Measurements from ENCODE around the gene NOS1AP.
"Not testable (repeated sequence)": the region's sequence is repeated elsewhere in the genome, so short reads cannot be mapped to it uniquely, and the experiment has no call there.

NOS1AP gene

GRCh38 chr1:162186406-162186805 lies 116.9 kb downstream of the NOS1AP start:
- DNase-seq = no peak
- H3K36me3 Mint-ChIP-seq (ENCODE audit: low read depth) = no peaks in the 10 kb centered on the region
- no peak overlapping the region for H3K4me3 Mint-ChIP-seq
- H3K27ac Mint-ChIP-seq = no peak overlapping the region
- H3K27me3 Mint-ChIP-seq = peaks cover 11% of the 10 kb centered on the region
- H3K4me1 Mint-ChIP-seq (ENCODE audit: low read depth) = no peaks in the 10 kb centered on the region
- no peaks in the 10 kb centered on the region for H3K9me3 Mint-ChIP-seq

GRCh38 chr1:162187687-162188276 lies 118.3 kb downstream of the NOS1AP start:
- H3K4me3 Mint-ChIP-seq = no peak overlapping the region
- H3K4me1 Mint-ChIP-seq (ENCODE audit: low read depth) = no peaks in the 10 kb centered on the region
- H3K27ac Mint-ChIP-seq = no peak overlapping the region
- H3K36me3 Mint-ChIP-seq (ENCODE audit: low read depth) = no peaks in the 10 kb centered on the region
- peaks cover 6% of the 10 kb centered on the region for H3K27me3 Mint-ChIP-seq
- H3K9me3 Mint-ChIP-seq = no peaks in the 10 kb centered on the region
- no peak for DNase-seq

- H3K4me3 Mint-ChIP-seq = no peak overlapping the region
- DNase-seq = no peak
- H3K36me3 Mint-ChIP-seq (ENCODE audit: low read depth) = no peaks in the 10 kb centered on the region
- no peaks in the 10 kb centered on the region for H3K4me1 Mint-ChIP-seq (ENCODE audit: low read depth)
- peaks cover 5% of the 10 kb centered on the region for H3K27me3 Mint-ChIP-seq
- no peaks in the 10 kb centered on the region for H3K9me3 Mint-ChIP-seq
- no peak overlapping the region for H3K27ac Mint-ChIP-seq
Observed at GRCh38 chr1:162189345-162189744, 119.9 kb downstream of the NOS1AP start.

GRCh38 chr1:162191396-162192305 lies 122.2 kb downstream of the NOS1AP start:
- H3K9me3 Mint-ChIP-seq = no peaks in the 10 kb centered on the region
- H3K4me3 Mint-ChIP-seq = no peak overlapping the region
- H3K4me1 Mint-ChIP-seq (ENCODE audit: low read depth) = no peaks in the 10 kb centered on the region
- DNase-seq = no peak
- peaks cover 10% of the 10 kb centered on the region for H3K27me3 Mint-ChIP-seq
- H3K36me3 Mint-ChIP-seq (ENCODE audit: low read depth) = no peaks in the 10 kb centered on the region
- H3K27ac Mint-ChIP-seq = no peak overlapping the region

GRCh38 chr1:162192306-162192678 lies 122.8 kb downstream of the NOS1AP start:
- no peak overlapping the region for H3K27ac Mint-ChIP-seq

GRCh38 chr1:162192763-162193162 lies 123.3 kb downstream of the NOS1AP start:
- no peak overlapping the region for H3K27ac Mint-ChIP-seq
- no peak overlapping the region for H3K4me3 Mint-ChIP-seq
- H3K9me3 Mint-ChIP-seq = no peaks in the 10 kb centered on the region
- no peaks in the 10 kb centered on the region for H3K4me1 Mint-ChIP-seq (ENCODE audit: low read depth)
- H3K36me3 Mint-ChIP-seq (ENCODE audit: low read depth) = no peaks in the 10 kb centered on the region
- peaks cover 10% of the 10 kb centered on the region for H3K27me3 Mint-ChIP-seq
- no peak for DNase-seq

More at GRCh38 chr1:162192306-162192678, 122.8 kb downstream of the NOS1AP start:
- peaks cover 10% of the 10 kb centered on the region for H3K27me3 Mint-ChIP-seq
- DNase-seq = no peak
- H3K36me3 Mint-ChIP-seq (ENCODE audit: low read depth) = no peaks in the 10 kb centered on the region
- no peak overlapping the region for H3K4me3 Mint-ChIP-seq
- no peaks in the 10 kb centered on the region for H3K4me1 Mint-ChIP-seq (ENCODE audit: low read depth)
- H3K9me3 Mint-ChIP-seq = no peaks in the 10 kb centered on the region

GRCh38 chr1:162193221-162193620 lies 123.7 kb downstream of the NOS1AP start:
- Mint-ChIP-seq H3K27me3 (peaks cover 10% of the 10 kb centered on the region), H3K27ac (no peak overlapping the region), H3K4me1 (ENCODE audit: low read depth) (no peaks in the 10 kb centered on the region), H3K36me3 (ENCODE audit: low read depth) (no peaks in the 10 kb centered on the region), H3K9me3 (no peaks in the 10 kb centered on the region), H3K4me3 (no peak overlapping the region)
- DNase-seq = no peak

- Mint-ChIP-seq H3K9me3 (no peaks in the 10 kb centered on the region), H3K4me1 (ENCODE audit: low read depth) (no peaks in the 10 kb centered on the region), H3K4me3 (no peak overlapping the region), H3K36me3 (ENCODE audit: low read depth) (no peaks in the 10 kb centered on the region), H3K27ac (no peak overlapping the region), H3K27me3 (peaks cover 10% of the 10 kb centered on the region)
- no peak for DNase-seq
Observed at GRCh38 chr1:162193815-162194214, 124.3 kb downstream of the NOS1AP start.

- H3K9me3 Mint-ChIP-seq = no peaks in the 10 kb centered on the region
- H3K27me3 Mint-ChIP-seq = peaks cover 10% of the 10 kb centered on the region
- no peak overlapping the region for H3K27ac Mint-ChIP-seq
- no peak for DNase-seq
- no peaks in the 10 kb centered on the region for H3K36me3 Mint-ChIP-seq (ENCODE audit: low read depth)
- no peaks in the 10 kb centered on the region for H3K4me1 Mint-ChIP-seq (ENCODE audit: low read depth)
- no peak overlapping the region for H3K4me3 Mint-ChIP-seq
Observed at GRCh38 chr1:162195567-162195966, 126.1 kb downstream of the NOS1AP start.

GRCh38 chr1:162196387-162196786 lies 126.9 kb downstream of the NOS1AP start:
- no peaks in the 10 kb centered on the region for H3K9me3 Mint-ChIP-seq
- no peaks in the 10 kb centered on the region for H3K4me1 Mint-ChIP-seq (ENCODE audit: low read depth)
- peaks cover 14% of the 10 kb centered on the region for H3K27me3 Mint-ChIP-seq
- no peak for DNase-seq
- H3K27ac Mint-ChIP-seq = no peak overlapping the region
- no peak overlapping the region for H3K4me3 Mint-ChIP-seq
- no peaks in the 10 kb centered on the region for H3K36me3 Mint-ChIP-seq (ENCODE audit: low read depth)

GRCh38 chr1:162197041-162197531 lies 127.6 kb downstream of the NOS1AP start:
- no peak overlapping the region for H3K27ac Mint-ChIP-seq
- H3K4me3 Mint-ChIP-seq = no peak overlapping the region
- peaks cover 19% of the 10 kb centered on the region for H3K27me3 Mint-ChIP-seq
- DNase-seq = no peak
- H3K36me3 Mint-ChIP-seq (ENCODE audit: low read depth) = no peaks in the 10 kb centered on the region
- H3K4me1 Mint-ChIP-seq (ENCODE audit: low read depth) = no peaks in the 10 kb centered on the region
- no peaks in the 10 kb centered on the region for H3K9me3 Mint-ChIP-seq

GRCh38 chr1:162197615-162198421 lies 128.3 kb downstream of the NOS1AP start:
- peaks cover 18% of the 10 kb centered on the region for H3K27me3 Mint-ChIP-seq
- H3K27ac Mint-ChIP-seq = no peak overlapping the region
- no peak overlapping the region for H3K4me3 Mint-ChIP-seq
- H3K36me3 Mint-ChIP-seq (ENCODE audit: low read depth) = no peaks in the 10 kb centered on the region
- H3K9me3 Mint-ChIP-seq = no peaks in the 10 kb centered on the region
- DNase-seq = no peak
- H3K4me1 Mint-ChIP-seq (ENCODE audit: low read depth) = no peaks in the 10 kb centered on the region

GRCh38 chr1:162200096-162200847 lies 130.8 kb downstream of the NOS1AP start:
- Mint-ChIP-seq H3K4me3 (no peak overlapping the region), H3K27me3 (peaks cover 21% of the 10 kb centered on the region), H3K36me3 (ENCODE audit: low read depth) (no peaks in the 10 kb centered on the region), H3K4me1 (ENCODE audit: low read depth) (no peaks in the 10 kb centered on the region), H3K27ac (no peak overlapping the region), H3K9me3 (no peaks in the 10 kb centered on the region)
- no peak for DNase-seq

- H3K27me3 Mint-ChIP-seq = peaks cover 18% of the 10 kb centered on the region
- DNase-seq; H3K36me3 Mint-ChIP-seq (ENCODE audit: low read depth); H3K27ac Mint-ChIP-seq; H3K4me3 Mint-ChIP-seq; H3K4me1 Mint-ChIP-seq (ENCODE audit: low read depth); H3K9me3 Mint-ChIP-seq: not testable (repeated sequence)
Observed at GRCh38 chr1:162201062-162201461, 131.6 kb downstream of the NOS1AP start.

Measured in activated T-cell treated with anti-CD3 and anti-CD28 coated beads, Interleukin-2, amount 50 U/mL, for 24 hours (primary cell).